Articular chondrocyte of knee joint (primary cell): Measurements from ENCODE around the gene GDPD4. TPM values are rescaled to one million over a fixed set of nuclear protein-coding genes. Genes with fewer than 3 reads are reported as not detected.

Experiments
- total RNA-seq: library from RNA; depleted of rRNA; stranded (reverse); fragments of >200 nt; gene quantifications from 2 replicates; pipeline ENCODE4 v1.2.3, GENCODE V29; 2012

The GDPD4 gene
- not detected in 2 replicates for total RNA-seq

DNA sequence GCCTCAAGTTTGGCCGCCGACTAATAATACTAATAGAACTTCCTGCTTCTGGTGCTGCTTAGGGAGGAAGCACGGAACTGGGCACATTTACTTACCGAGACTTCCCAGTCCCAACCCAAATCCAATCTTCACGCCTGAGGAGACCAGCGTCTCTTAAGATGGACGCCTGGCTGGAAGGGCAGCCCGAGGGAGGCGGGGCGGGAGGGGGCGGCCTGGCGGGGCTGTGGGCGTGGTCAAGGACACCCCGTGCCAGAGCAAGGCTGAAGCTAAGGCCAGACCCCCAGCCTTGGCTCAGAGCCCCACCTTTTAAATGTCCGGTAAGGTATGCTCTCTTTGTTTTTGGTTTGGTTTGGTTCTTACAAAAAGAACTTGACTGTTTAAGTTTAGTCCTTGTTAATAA, at the start of gene GDPD4:
Gene GDPD4 (minus strand): TSS at position 177 of the 400 bp plus-strand sequence. CDS start 16,549 bp downstream, outside the sequence.

Other genes with a start within 250 kb of the GDPD4 start
- gene CAPN5, start 234.7 kb downstream of the GDPD4 start, total RNA-seq = 8.6 and 12.9 TPM in 2 replicates
- not detected in 2 replicates for gene OMP, start 198.8 kb downstream of the GDPD4 start, total RNA-seq
- gene MYO7A, start 173.4 kb downstream of the GDPD4 start, total RNA-seq = 0.22 TPM in 1 of 2 replicates, not detected in the other
- 29.3 and 35.1 TPM in 2 replicates for gene PAK1, start 172.4 kb upstream of the GDPD4 start, total RNA-seq